ENCODE results near the gene POLR1G.

GRCh38 chr19:45439190-45439568 is 32.7 kb downstream of the POLR1G start:
- no peak for TF ChIP-seq CTCF (conservative IDR thresholded peaks at IDR 0.05)
- no peak for TF ChIP-seq ZFX (IDR thresholded peaks at IDR 0.05)

Measured in C4-2B (cell line).